Measurements from ENCODE around the gene TSHZ2. TPM values are rescaled to one million over a fixed set of nuclear protein-coding genes. Genes with fewer than 3 reads are reported as not detected.
"Not testable (repeated sequence)": the region's sequence is repeated elsewhere in the genome, so short reads cannot be mapped to it uniquely, and the experiment has no call there.

TSHZ2 gene
- total RNA-seq, 1 donor from 2014 or later = 19.8 TPM

DNA sequence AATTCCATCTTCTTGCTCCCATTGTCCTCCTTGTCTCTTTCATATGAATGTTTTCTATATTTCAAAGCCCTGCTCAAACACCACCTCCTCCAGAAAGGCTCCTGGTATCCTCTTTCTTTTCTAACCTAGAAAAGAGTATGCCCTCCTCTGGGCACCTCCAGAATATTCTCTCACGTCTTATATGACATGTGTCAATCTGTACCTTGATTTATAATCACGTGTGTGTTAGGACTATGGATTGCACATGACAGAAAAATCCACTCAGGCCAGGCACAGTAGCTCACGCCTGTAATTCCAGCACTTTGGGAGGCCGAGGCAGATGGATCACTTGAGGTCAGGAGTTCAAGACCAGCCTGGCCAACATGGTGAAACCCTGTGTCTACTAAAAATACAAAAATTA lies 464.8 kb downstream of the TSHZ2 start:
- intact Hi-C loops (cut with micrococcal nuclease); H3K9me3 Mint-ChIP-seq; H3K27me3 Mint-ChIP-seq (ENCODE audit: low read depth); H3K4me1 Mint-ChIP-seq (ENCODE audit: low read depth); H3K36me3 Mint-ChIP-seq (ENCODE audit: low read depth); DNase-seq (ENCODE audit: low spot score); H3K27ac Mint-ChIP-seq; H3K4me3 Mint-ChIP-seq (ENCODE audit: low read depth): not testable (repeated sequence)

- intact Hi-C loops (cut with micrococcal nuclease) = no loop called here
- no peaks in the 10 kb centered on the region for H3K4me1 Mint-ChIP-seq (ENCODE audit: low read depth)
- H3K36me3 Mint-ChIP-seq (ENCODE audit: low read depth) = no peaks in the 10 kb centered on the region
- DNase-seq (ENCODE audit: low spot score) = no peak
- H3K4me3 Mint-ChIP-seq (ENCODE audit: low read depth) = no peak overlapping the region
- H3K27ac Mint-ChIP-seq = no peak overlapping the region
- H3K9me3 Mint-ChIP-seq = no peaks in the 10 kb centered on the region
- no peaks in the 10 kb centered on the region for H3K27me3 Mint-ChIP-seq (ENCODE audit: low read depth)
These were observed 466.2 kb downstream of the TSHZ2 start for GRCh38 chr20:53438368-53438767.

DNA sequence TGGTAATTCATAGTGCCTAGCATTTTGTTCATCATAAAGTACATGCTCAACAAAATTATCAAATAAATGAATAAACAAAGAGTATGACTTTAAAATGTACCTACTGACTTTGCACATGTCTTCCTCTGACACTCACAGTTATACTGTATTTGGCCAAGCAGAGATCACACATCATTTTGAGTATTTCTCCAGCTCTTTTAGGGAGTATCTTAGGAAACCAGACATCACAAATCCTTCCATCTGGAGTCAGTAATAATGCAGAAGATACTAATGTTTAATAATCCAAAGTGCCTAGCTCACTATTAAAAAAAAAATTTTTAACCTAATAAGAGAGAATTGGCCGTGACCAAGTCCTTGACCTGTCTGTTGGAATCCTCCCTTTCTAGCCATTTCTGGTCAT lies 466.9 kb downstream of the TSHZ2 start:
- H3K27me3 Mint-ChIP-seq (ENCODE audit: low read depth) = no peaks in the 10 kb centered on the region
- no peaks in the 10 kb centered on the region for H3K9me3 Mint-ChIP-seq
- intact Hi-C loops (cut with micrococcal nuclease) = no loop called here
- no peak overlapping the region for H3K4me3 Mint-ChIP-seq (ENCODE audit: low read depth)
- H3K36me3 Mint-ChIP-seq (ENCODE audit: low read depth) = no peaks in the 10 kb centered on the region
- no peaks in the 10 kb centered on the region for H3K4me1 Mint-ChIP-seq (ENCODE audit: low read depth)
- no peak overlapping the region for H3K27ac Mint-ChIP-seq
- DNase-seq (ENCODE audit: low spot score) = no peak

- Mint-ChIP-seq H3K27me3 (ENCODE audit: low read depth) (no peaks in the 10 kb centered on the region), H3K4me1 (ENCODE audit: low read depth) (no peaks in the 10 kb centered on the region), H3K27ac (no peak overlapping the region), H3K4me3 (ENCODE audit: low read depth) (no peak overlapping the region), H3K9me3 (no peaks in the 10 kb centered on the region), H3K36me3 (ENCODE audit: low read depth) (no peaks in the 10 kb centered on the region)
- no peak for DNase-seq (ENCODE audit: low spot score)
- intact Hi-C loops (cut with micrococcal nuclease) = no loop called here
These were observed 467.5 kb downstream of the TSHZ2 start for GRCh38 chr20:53439616-53440015.

- intact Hi-C loops (cut with micrococcal nuclease) = no loop called here
- peaks cover 14% of the 10 kb centered on the region for H3K36me3 Mint-ChIP-seq (ENCODE audit: low read depth)
- peaks cover 3% of the 10 kb centered on the region for H3K4me1 Mint-ChIP-seq (ENCODE audit: low read depth)
- no peak overlapping the region for H3K4me3 Mint-ChIP-seq (ENCODE audit: low read depth)
- peaks cover 34% of the 10 kb centered on the region for H3K9me3 Mint-ChIP-seq
- no peak for DNase-seq (ENCODE audit: low spot score)
- no peaks in the 10 kb centered on the region for H3K27me3 Mint-ChIP-seq (ENCODE audit: low read depth)
- H3K27ac Mint-ChIP-seq = no peak overlapping the region
These were observed 472.4 kb downstream of the TSHZ2 start for GRCh38 chr20:53444401-53445149.

DNA sequence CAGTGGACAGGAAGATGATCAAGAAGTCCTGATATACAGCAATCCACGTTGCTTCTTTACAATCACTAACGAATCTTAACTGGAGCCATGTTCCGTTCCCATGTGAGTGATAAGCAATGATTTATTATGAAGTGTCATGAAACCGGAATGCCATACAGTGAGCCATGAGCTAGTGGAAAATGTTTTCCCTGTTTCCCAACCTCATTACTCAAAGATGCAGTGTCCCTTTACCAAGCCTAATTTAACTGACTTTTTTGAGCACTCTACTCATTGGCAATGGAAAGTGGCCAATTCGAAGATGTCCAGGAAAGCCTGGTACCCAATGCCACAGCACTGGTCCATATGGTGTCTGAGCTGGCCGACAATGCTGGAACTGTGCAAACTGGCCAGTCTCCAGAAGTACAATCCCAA lies 473.2 kb downstream of the TSHZ2 start:
- Mint-ChIP-seq H3K27me3 (ENCODE audit: low read depth) (no peaks in the 10 kb centered on the region), H3K4me1 (ENCODE audit: low read depth) (peaks cover 3% of the 10 kb centered on the region), H3K9me3 (peaks cover 41% of the 10 kb centered on the region), H3K4me3 (ENCODE audit: low read depth) (no peak overlapping the region), H3K27ac (no peak overlapping the region), H3K36me3 (ENCODE audit: low read depth) (peaks cover 14% of the 10 kb centered on the region)
- intact Hi-C loops (cut with micrococcal nuclease) = no loop called here
- DNase-seq (ENCODE audit: low spot score) = no peak

DNA sequence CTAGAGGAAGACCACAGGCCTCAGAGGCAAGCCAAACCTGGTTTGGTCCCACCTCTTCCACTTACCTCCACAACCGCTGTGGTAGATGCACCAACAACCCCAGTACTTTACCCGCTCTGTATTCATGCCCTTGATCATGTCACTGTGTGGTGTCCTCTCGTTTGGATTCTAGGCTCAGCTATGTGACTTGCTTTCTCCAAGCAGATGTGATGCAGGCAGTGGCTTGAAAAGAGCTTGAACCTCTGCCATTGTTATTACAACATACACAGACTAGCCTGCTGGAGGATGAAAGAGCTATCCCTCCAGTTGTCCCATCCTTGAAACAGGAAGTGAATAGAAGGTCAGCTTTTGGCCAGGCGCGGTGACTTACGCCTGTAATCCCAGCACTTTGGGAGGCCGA lies 473.8 kb downstream of the TSHZ2 start:
- H3K36me3 Mint-ChIP-seq (ENCODE audit: low read depth) = peaks cover 14% of the 10 kb centered on the region
- peaks cover 41% of the 10 kb centered on the region for H3K9me3 Mint-ChIP-seq
- H3K4me3 Mint-ChIP-seq (ENCODE audit: low read depth) = no peak overlapping the region
- peaks cover 3% of the 10 kb centered on the region for H3K4me1 Mint-ChIP-seq (ENCODE audit: low read depth)
- intact Hi-C loops (cut with micrococcal nuclease) = no loop called here
- H3K27me3 Mint-ChIP-seq (ENCODE audit: low read depth) = no peaks in the 10 kb centered on the region
- no peak for DNase-seq (ENCODE audit: low spot score)
- no peak overlapping the region for H3K27ac Mint-ChIP-seq

DNA sequence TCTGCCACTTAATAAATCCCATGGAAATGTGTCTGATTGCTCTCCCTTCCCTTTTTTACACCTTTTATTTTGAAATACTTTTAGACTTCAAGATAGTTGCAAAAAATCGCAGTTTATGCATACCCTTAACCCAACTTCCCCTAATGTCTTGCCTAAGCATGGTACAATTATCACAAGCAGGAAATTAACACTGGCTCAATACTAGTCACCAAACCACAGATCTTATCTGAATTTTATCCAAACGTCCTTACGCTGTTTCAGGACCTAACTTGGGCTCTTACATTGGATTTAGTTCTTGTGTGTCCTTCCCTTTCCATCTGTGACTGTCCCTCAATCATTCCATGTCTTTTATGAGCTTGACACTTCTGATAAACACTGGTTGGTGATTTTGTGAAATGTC lies 475.2 kb downstream of the TSHZ2 start:
- Mint-ChIP-seq H3K36me3 (ENCODE audit: low read depth) (peaks cover 14% of the 10 kb centered on the region), H3K27me3 (ENCODE audit: low read depth) (no peaks in the 10 kb centered on the region), H3K4me1 (ENCODE audit: low read depth) (peaks cover 3% of the 10 kb centered on the region), H3K4me3 (ENCODE audit: low read depth) (no peak overlapping the region), H3K9me3 (peaks cover 50% of the 10 kb centered on the region), H3K27ac (no peak overlapping the region)
- intact Hi-C loops (cut with micrococcal nuclease) = no loop called here
- no peak for DNase-seq (ENCODE audit: low spot score)

DNA sequence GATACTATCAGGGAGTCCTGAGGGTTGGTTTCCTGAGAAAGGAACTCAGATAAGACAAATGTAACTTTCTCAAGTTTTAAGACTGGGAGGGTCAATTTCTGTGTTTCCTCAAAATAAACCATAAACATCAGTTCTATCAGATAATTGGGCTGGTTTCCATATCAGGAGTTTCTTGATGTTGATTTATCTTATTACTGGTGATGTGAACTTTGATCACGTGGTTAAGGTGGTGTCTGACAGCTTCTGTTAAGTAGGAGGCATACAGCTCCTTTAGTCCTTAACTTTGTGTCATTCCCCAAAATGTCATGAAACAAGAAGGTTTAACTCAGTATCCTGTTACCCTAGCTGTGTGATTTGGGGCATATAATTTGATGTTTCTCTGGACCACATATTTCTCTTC lies 476.3 kb downstream of the TSHZ2 start:
- H3K36me3 Mint-ChIP-seq (ENCODE audit: low read depth) = peaks cover 14% of the 10 kb centered on the region
- no peaks in the 10 kb centered on the region for H3K27me3 Mint-ChIP-seq (ENCODE audit: low read depth)
- H3K27ac Mint-ChIP-seq = no peak overlapping the region
- peaks cover 53% of the 10 kb centered on the region for H3K9me3 Mint-ChIP-seq
- no peak overlapping the region for H3K4me3 Mint-ChIP-seq (ENCODE audit: low read depth)
- no peak for DNase-seq (ENCODE audit: low spot score)
- intact Hi-C loops (cut with micrococcal nuclease) = no loop called here
- H3K4me1 Mint-ChIP-seq (ENCODE audit: low read depth) = peaks cover 3% of the 10 kb centered on the region

DNA sequence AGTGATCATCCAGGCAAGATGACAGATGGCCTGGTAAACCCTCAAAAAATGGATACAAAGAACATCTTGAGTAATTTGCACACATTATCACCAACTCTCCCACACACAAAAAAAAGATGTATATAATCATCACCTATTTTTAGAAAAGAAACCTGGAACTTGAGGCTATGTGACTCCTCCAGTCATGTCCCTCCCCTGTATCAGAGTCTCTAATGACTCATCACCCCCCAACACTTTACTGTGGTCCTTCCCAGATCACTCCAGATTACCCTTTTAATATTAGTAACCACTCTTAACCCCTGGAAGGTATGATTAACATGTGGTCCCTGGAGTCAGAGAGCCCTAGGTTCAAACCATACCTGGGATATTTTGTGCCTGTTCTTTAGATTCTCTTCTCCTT lies 476.7 kb downstream of the TSHZ2 start:
- intact Hi-C loops (cut with micrococcal nuclease) = no loop called here
- Mint-ChIP-seq H3K36me3 (ENCODE audit: low read depth) (peaks cover 14% of the 10 kb centered on the region), H3K4me1 (ENCODE audit: low read depth) (peaks cover 3% of the 10 kb centered on the region), H3K27me3 (ENCODE audit: low read depth) (no peaks in the 10 kb centered on the region), H3K27ac (no peak overlapping the region), H3K9me3 (peaks cover 53% of the 10 kb centered on the region), H3K4me3 (ENCODE audit: low read depth) (no peak overlapping the region)
- no peak for DNase-seq (ENCODE audit: low spot score)

DNA sequence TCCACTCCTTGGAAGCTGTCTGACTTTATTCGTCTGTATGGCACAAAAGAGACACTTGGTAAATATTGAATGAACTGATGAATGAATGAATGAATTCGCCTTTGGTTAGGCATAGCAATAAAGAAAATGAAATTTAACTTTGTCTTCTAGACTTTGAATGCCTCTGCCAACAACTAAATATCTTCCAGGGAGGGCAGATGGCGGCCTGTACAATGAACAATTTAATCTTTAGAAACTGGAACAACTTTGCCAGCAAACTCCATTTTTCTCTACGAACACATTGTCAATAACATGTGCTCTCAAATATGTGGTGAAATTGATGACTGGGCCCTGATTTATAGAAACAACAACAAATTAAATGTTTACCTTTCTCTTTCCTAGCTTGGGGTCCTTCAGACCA lies 480.9 kb downstream of the TSHZ2 start:
- peaks cover 43% of the 10 kb centered on the region for H3K9me3 Mint-ChIP-seq
- H3K4me3 Mint-ChIP-seq (ENCODE audit: low read depth) = no peak overlapping the region
- no peak overlapping the region for H3K27ac Mint-ChIP-seq
- peaks cover 3% of the 10 kb centered on the region for H3K4me1 Mint-ChIP-seq (ENCODE audit: low read depth)
- peaks cover 4% of the 10 kb centered on the region for H3K36me3 Mint-ChIP-seq (ENCODE audit: low read depth)
- intact Hi-C loops (cut with micrococcal nuclease) = no loop called here
- H3K27me3 Mint-ChIP-seq (ENCODE audit: low read depth) = no peaks in the 10 kb centered on the region
- no peak for DNase-seq (ENCODE audit: low spot score)

GRCh38 chr20:53454675-53455276 lies 482.6 kb downstream of the TSHZ2 start:
- H3K4me3 Mint-ChIP-seq (ENCODE audit: low read depth) = no peak overlapping the region
- no peaks in the 10 kb centered on the region for H3K27me3 Mint-ChIP-seq (ENCODE audit: low read depth)
- no peak for DNase-seq (ENCODE audit: low spot score)
- H3K27ac Mint-ChIP-seq = no peak overlapping the region
- peaks cover 26% of the 10 kb centered on the region for H3K9me3 Mint-ChIP-seq
- H3K4me1 Mint-ChIP-seq (ENCODE audit: low read depth) = no peaks in the 10 kb centered on the region
- no peaks in the 10 kb centered on the region for H3K36me3 Mint-ChIP-seq (ENCODE audit: low read depth)
- intact Hi-C loops (cut with micrococcal nuclease) = no loop called here

- Mint-ChIP-seq H3K4me3 (ENCODE audit: low read depth) (no peak overlapping the region), H3K4me1 (ENCODE audit: low read depth) (no peaks in the 10 kb centered on the region), H3K9me3 (no peaks in the 10 kb centered on the region), H3K36me3 (ENCODE audit: low read depth) (no peaks in the 10 kb centered on the region), H3K27ac (no peak overlapping the region), H3K27me3 (ENCODE audit: low read depth) (no peaks in the 10 kb centered on the region)
- intact Hi-C loops (cut with micrococcal nuclease) = no loop called here
- no peak for DNase-seq (ENCODE audit: low spot score)
These were observed 491.2 kb downstream of the TSHZ2 start for GRCh38 chr20:53463101-53463972.

Measured in activated T-helper 2 cell treated with anti-CD3 and anti-CD28 coated beads, Interferon-gamma antibody, Interleukin-2, Interleukin-4, amounts not matched to agents 10 μg/mL and 5 μg/mL and 100 μg/mL, durations not matched to agents 14 hours and 24 hours and 36 hours (primary cell).